SK-N-SH (cell line): ENCODE measurements around the gene BUD23. TPM values are rescaled to one million over a fixed set of nuclear protein-coding genes. Genes with fewer than 3 reads are reported as not detected.

Source experiments
- CTCF ChIA-PET: fragments of 300-600, 350-600 bp; formaldehyde crosslinking; extraction: SDS; loops from one replicate; lab custom pipeline; 2021; lab: Yijun Ruan, JAX
- POLR2A ChIA-PET: fragments of 350-600 bp; sonication (Branson Sonifier 250); formaldehyde crosslinking; extraction: SDS; loops from one replicate; lab custom pipeline; 2020; ENCODE audit warnings: antibody characterized with exemption, inconsistent platforms; lab: Yijun Ruan, JAX
- DNase-seq: peaks from one replicate; pipeline ENCODE4 v3.0.0; 2012
- H2AFZ ChIP-seq: fragments of 200-600 bp; sonication (generic); 2 replicates; pipeline ENCODE4 v1.8.1; 2016; ENCODE audit warnings: antibody characterized with exemption, mild to moderate bottlenecking, low read depth
- H3F3A ChIP-seq: fragments of 200-600 bp; sonication (generic); replicated peaks from 2 replicates; pipeline ENCODE3; 2016; ENCODE audit warnings: antibody characterized with exemption, mild to moderate bottlenecking; ENCODE audit not compliant: insufficient read depth
- H3K27ac ChIP-seq, 2 experiments: fragments of 200-500 bp in 1 of 2; fragments of 200-600 bp in 1 of 2; sonication (Bioruptor generic) in 1 of 2; sonication (generic), shearing (Covaris generic) in 1 of 2; 2 replicates each; pipeline versions ENCODE4 v1.5.1 to v1.6.1; 2014 to 2016; ENCODE audit warnings: low read depth in 2 of 2, inconsistent platforms in 1 of 2, low read length in 1 of 2, mild to moderate bottlenecking in 1 of 2, mixed read lengths in 1 of 2
- H3K27me3 ChIP-seq: fragments of 200-600 bp; sonication (generic), shearing (Covaris generic); 2 replicates; pipeline ENCODE4 v1.6.1; 2016; ENCODE audit warnings: mixed run types; ENCODE audit not compliant: insufficient read depth
- H3K36me3 ChIP-seq, 2 experiments: fragments of 200-500 bp in 1 of 2; fragments of 200-600 bp in 1 of 2; sonication (Bioruptor generic) in 1 of 2; sonication (generic) in 1 of 2; replicated peaks in 1 of 2; 2 replicates each; pipeline versions ENCODE3 to v1.5.1; 2014 to 2016; ENCODE audit warnings: low read length in 1 of 2, mild to moderate bottlenecking in 1 of 2; ENCODE audit not compliant: insufficient read depth in 2 of 2, control insufficient read depth in 1 of 2
- H3K4me1 ChIP-seq, 2 experiments: fragments of 200-500 bp in 1 of 2; fragments of 200-600 bp in 1 of 2; sonication (Bioruptor generic) in 1 of 2; sonication (generic), shearing (Covaris generic) in 1 of 2; 2 replicates each; pipeline versions ENCODE4 v1.5.1 to v1.6.1; 2014 to 2016; ENCODE audit warnings: low read depth in 1 of 2, low read length in 1 of 2, mixed run types in 1 of 2; ENCODE audit not compliant: insufficient read depth in 2 of 2, control insufficient read depth in 1 of 2
- H3K4me2 ChIP-seq: fragments of 200-600 bp; sonication (generic), shearing (Covaris generic); 2 replicates; pipeline ENCODE4 v1.6.1; 2017; ENCODE audit warnings: mixed run types
- H3K4me3 ChIP-seq, 2 experiments: fragments of 200-500 bp in 1 of 2; fragments of 200-600 bp in 1 of 2; sonication (Bioruptor generic) in 1 of 2; sonication (generic), shearing (Covaris generic) in 1 of 2; 2 replicates each; pipeline versions ENCODE4 v1.5.1 to v1.8.1; 2014 to 2016; ENCODE audit warnings: low read depth in 2 of 2, inconsistent platforms in 1 of 2, low read length in 1 of 2, mild to moderate bottlenecking in 1 of 2, mixed read lengths in 1 of 2, moderate library complexity in 1 of 2
- H3K79me2 ChIP-seq: fragments of 200-600 bp; sonication (generic); 2 replicates; pipeline ENCODE4 v1.8.1; 2017; ENCODE audit warnings: mild to moderate bottlenecking; ENCODE audit not compliant: insufficient read depth
- H3K9ac ChIP-seq: fragments of 200-600 bp; sonication (generic); 2 replicates; pipeline ENCODE4 v1.6.1; 2017; ENCODE audit warnings: mixed run types
- H3K9me2 ChIP-seq: fragments of 200-600 bp; sonication (generic); 2 replicates; pipeline ENCODE4 v1.6.1; 2017; ENCODE audit warnings: mixed run types
- H3K9me3 ChIP-seq: fragments of 200-600 bp; sonication (generic); 2 replicates; pipeline ENCODE4 v1.6.1; 2017; ENCODE audit warnings: mixed run types, mild to moderate bottlenecking, moderate library complexity
- H4K20me1 ChIP-seq: fragments of 200-600 bp; sonication (generic); 2 replicates; pipeline ENCODE4 v1.6.1; 2017; ENCODE audit warnings: mild to moderate bottlenecking, mixed run types; ENCODE audit not compliant: insufficient read depth
- EP300 ChIP-seq, 2 experiments: IDR thresholded peaks; 2 replicates each; pipeline versions ENCODE4 v1.4.0 to v1.6.1; 2012; ENCODE audit warnings: borderline replicate concordance in 1 of 2, low read depth in 1 of 2, low read length in 1 of 2
- FOSL2 ChIP-seq: IDR thresholded peaks from 2 replicates; pipeline ENCODE4 v1.4.0; 2012; ENCODE audit warnings: low read depth, mild to moderate bottlenecking, moderate library complexity, borderline replicate concordance
- JUND ChIP-seq: IDR thresholded peaks from 2 replicates; pipeline ENCODE4 v1.4.0; 2012
- MEF2A ChIP-seq: IDR thresholded peaks from 2 replicates; pipeline ENCODE4 v1.4.0; 2012; ENCODE audit warnings: low read depth, borderline replicate concordance
- NFIC ChIP-seq: IDR thresholded peaks from 2 replicates; pipeline ENCODE4 v1.4.0; 2012; ENCODE audit warnings: borderline replicate concordance
- PBX3 ChIP-seq: IDR thresholded peaks from 2 replicates; pipeline ENCODE4; 2012
- SIN3A ChIP-seq: IDR thresholded peaks from 2 replicates; pipeline ENCODE4 v1.6.1; 2012; ENCODE audit warnings: low read depth, mild to moderate bottlenecking, low read length, moderate library complexity, borderline replicate concordance
- TCF12 ChIP-seq: IDR thresholded peaks from 2 replicates; pipeline ENCODE4 v1.4.0; 2012
- USF2 ChIP-seq: fragments of 150-350 bp; IDR thresholded peaks from 2 replicates; pipeline ENCODE4 v1.6.1; 2017; ENCODE audit warnings: antibody characterized with exemption, low read length, low read depth, borderline replicate concordance
- WGBS: methylation state at CpG from one replicate; pipeline ENCODE4 v1.1.6; 2017; ENCODE audit warnings: low lambda C conversion rate; 5-methylcytosine and 5-hydroxymethylcytosine counted together
- polyA plus RNA-seq, 3 experiments: library from polyadenylated mRNA; depleted of rRNA; stranded (reverse); fragments of >200 nt; gene quantifications; 2 replicates each; pipeline ENCODE4 v1.2.3, GENCODE V29; 2012

Gene BUD23
- polyA plus RNA-seq, 1 of the 3 experiments (the other 2 are of a cell fraction): 206 TPM

GRCh38 chr7:73703757-73704639 is 20.6 kb downstream of the BUD23 start:
- Histone ChIP-seq H3K9me3 (no peaks in the 10 kb centered on the region), H3K9ac (no peak overlapping the region), H4K20me1 (peaks cover 36% of the 10 kb centered on the region), H2AFZ (no peak overlapping the region), H3F3A (peaks cover 57% of the 10 kb centered on the region), H3K4me3 (no peak overlapping the region), H3K27me3 (no peaks in the 10 kb centered on the region), H3K36me3 (peaks cover 41 to 45% of the 10 kb centered on the region in 2 experiments), H3K4me2 (peak overlapping the region; percentile 56; the same call in 1 of the 2 replicates), H3K4me1 (peaks cover 0 to 42% of the 10 kb centered on the region in 2 experiments; a peak in 3 of 4 replicates), H3K27ac (peak overlapping the region in 1 of 2 experiments; percentile 72; a peak in 1 of 4 replicates), H3K9me2 (no peaks in the 10 kb centered on the region), H3K79me2 (peaks cover 39% of the 10 kb centered on the region)
- WGBS: 74% methylated on average over 33 of the region's 45 CpGs
- TF ChIP-seq SIN3A: no peak
- POLR2A ChIA-PET: interaction anchor here (0.5 to 1.1 kb wide), 3 partner anchors 11 to 133 kb away, joined by 3 to 4 read pairs (median 4); partner anchors contain the start of genes BUD23 and DNAJC30
- CTCF ChIA-PET: interaction anchor here (0.8 to 4.5 kb wide), 6 partner anchors 14 to 151 kb away, joined by 3 to 27 read pairs (median 4); no protein-coding TSS in a partner anchor
- DNase-seq: peak; percentile 89

- H3K27ac ChIP-seq: peak overlapping the region in 1 of 2 experiments; percentile 72; a peak in 2 of 4 replicates
- H3K9me2 ChIP-seq: no peaks in the 10 kb centered on the region
- peak overlapping the region; percentile 56 for H3K4me2 ChIP-seq
- peaks cover 61% of the 10 kb centered on the region for H3F3A ChIP-seq
- H3K36me3 ChIP-seq: peaks cover 37 to 41% of the 10 kb centered on the region in 2 experiments
- H3K79me2 ChIP-seq: peaks cover 48% of the 10 kb centered on the region
- CTCF ChIA-PET: interaction anchor here (0.8 to 4.5 kb wide), 11 partner anchors 11 to 363 kb away, joined by 3 to 27 read pairs (median 3); partner anchors contain the start of gene VPS37D
- H3K9me3 ChIP-seq: no peaks in the 10 kb centered on the region
- H3K9ac ChIP-seq: peak overlapping the region; percentile 29; the same call in 1 of the 2 replicates
- no peak overlapping the region for H3K4me3 ChIP-seq
- POLR2A ChIA-PET: interaction anchor here (1.1 kb wide), 1 partner anchor 21 kb away, joined by 4 read pairs; the partner anchor contains the start of genes BUD23 and DNAJC30
- TF ChIP-seq USF2: no peak
- peak; percentile 68 for TF ChIP-seq TCF12
- peak in 1 of 2 experiments; percentile 50; a peak in 1 of 4 replicates for TF ChIP-seq EP300 (IDR thresholded peaks at IDR 0.05; ENCODE audit: borderline replicate concordance in 1 of 2, low read depth in 1 of 2, low read length in 1 of 2)
- TF ChIP-seq JUND: 0 out of 2 replicates have a peak, but pooled peaks have one; percentile 4
- TF ChIP-seq FOSL2: peak; percentile 58; the same call in 1 of the 2 replicates
- TF ChIP-seq NFIC: peak; percentile 70
- peak; percentile 47; the same call in 1 of the 2 replicates for TF ChIP-seq PBX3
- TF ChIP-seq SIN3A: no peak
- no peak for TF ChIP-seq MEF2A
- H2AFZ ChIP-seq: no peak overlapping the region
- peak; percentile 42 for DNase-seq
- H3K4me1 ChIP-seq: peaks cover 0 to 42% of the 10 kb centered on the region in 2 experiments; a peak in 3 of 4 replicates
- WGBS: 46% methylated on average over 12 of the region's 23 CpGs
- H3K27me3 ChIP-seq: no peaks in the 10 kb centered on the region
- peaks cover 45% of the 10 kb centered on the region for H4K20me1 ChIP-seq
Observed at GRCh38 chr7:73704640-73705550, 21.5 kb downstream of the BUD23 start.
